ENCODE measurements around the gene AOC3. TPM values are rescaled to one million over a fixed set of nuclear protein-coding genes. Genes with fewer than 3 reads are reported as not detected.

The AOC3 gene
- total and polyA plus RNA-seq, 2 of the 4 experiments (the other 2 are of a cell fraction): 0.17 TPM; not detected in 1

GRCh38 chr17:42845556-42845917, 5.5 kb upstream of the AOC3 start:
- no peak overlapping the region for H3K18ac ChIP-seq (ENCODE audit: low read depth, low read length)
- H4K5ac ChIP-seq (ENCODE audit: low read depth, low read length): no peak overlapping the region
- in situ Hi-C loops (cut with MboI; ENCODE audit: low sequenced_read_pairs): no loop called here
- TF ChIP-seq RAD21 (IDR thresholded peaks at IDR 0.05; ENCODE audit: low read length) (no peak), CHD1 (IDR thresholded peaks at IDR 0.05; ENCODE audit: low read depth, low read length) (no peak), SMC3 (IDR thresholded peaks at IDR 0.05; ENCODE audit: low read depth, low read length) (no peak), RCOR1 (IDR thresholded peaks at IDR 0.05; ENCODE audit: insufficient replicate concordance, low read length) (no peak), NFE2L2 (IDR thresholded peaks at IDR 0.05; ENCODE audit: low read depth, low read length) (no peak), MAZ (IDR thresholded peaks at IDR 0.05; ENCODE audit: borderline replicate concordance, low read depth, low read length) (no peak), CEBPB (IDR thresholded peaks at IDR 0.05; ENCODE audit: low read depth, low read length) (no peak), CTCF (conservative IDR thresholded peaks at IDR 0.05; ENCODE audit: low read depth, low read length) (no peak), ELK1 (IDR thresholded peaks at IDR 0.05; ENCODE audit: borderline replicate concordance, low read depth, low read length) (no peak), USF2 (IDR thresholded peaks at IDR 0.05; ENCODE audit: low read depth, low read length) (no peak), RFX5 (IDR thresholded peaks at IDR 0.05; ENCODE audit: low read depth, low read length) (no peak), POLR2A (IDR thresholded peaks at IDR 0.05; ENCODE audit: low read depth, low read length) (no peak), BHLHE40 (IDR thresholded peaks at IDR 0.05; ENCODE audit: low read depth, low read length) (no peak), MAFK (IDR thresholded peaks at IDR 0.05; ENCODE audit: low read depth, low read length) (no peak), FOS (IDR thresholded peaks at IDR 0.05; ENCODE audit: low read depth, low read length) (no peak), MXI1 (IDR thresholded peaks at IDR 0.05; ENCODE audit: borderline replicate concordance, low read depth, low read length) (no peak)
- no peak overlapping the region for H2AK9ac ChIP-seq (replicated peaks; ENCODE audit: low read depth, low read length, poor library complexity)
- H3K9ac ChIP-seq (ENCODE audit: low read depth, low read length): no peak overlapping the region
- no peak overlapping the region for H3K14ac ChIP-seq (replicated peaks; ENCODE audit: low read depth, low read length)
- dilution Hi-C loops (cut with HindIII; ENCODE audit: low sequenced_read_pairs, unreplicated experiment): no loop called here
- CTCF ChIA-PET: interaction anchor here (0.6 kb wide), 1 partner anchor 47 kb away, joined by 5 read pairs; no protein-coding TSS in a partner anchor
- no peak overlapping the region for H3K27ac ChIP-seq (ENCODE audit: insufficient read depth, low read length)
- H2BK5ac ChIP-seq (ENCODE audit: low read depth, low read length, poor library complexity, severe bottlenecking): no peak overlapping the region
- peaks cover 3% of the 10 kb centered on the region; the same call in 1 of the 2 replicates for H3K27me3 ChIP-seq (ENCODE audit: control insufficient read depth, insufficient read depth, low read length)
- H3K4me1 ChIP-seq (ENCODE audit: control insufficient read depth, insufficient read depth, low read length): peaks cover 4% of the 10 kb centered on the region; the same call in 1 of the 2 replicates
- no peak overlapping the region for H2BK120ac ChIP-seq (ENCODE audit: low read depth, low read length)
- H2BK20ac ChIP-seq (ENCODE audit: low read depth, low read length): no peak overlapping the region
- no peak overlapping the region for H2AFZ ChIP-seq (replicated peaks; ENCODE audit: low read length, poor library complexity)
- H3K9me1 ChIP-seq (ENCODE audit: insufficient read depth, low read length): peaks cover 8% of the 10 kb centered on the region; the same call in 1 of the 2 replicates
- no peak overlapping the region for H3K4ac ChIP-seq (ENCODE audit: low read depth, low read length)
- WGBS, 2 experiments (ENCODE audit: extremely low coverage in 2 of 2, insufficient read length in 1 of 2): 100% methylated on average over 2 of the region's 12 CpGs; no CpG with 5 or more reads in 1 of the 2 experiments
- H3K9me3 ChIP-seq (ENCODE audit: control insufficient read depth, insufficient read depth, low read length): no peaks in the 10 kb centered on the region
- ATAC-seq (ENCODE audit: low read depth): no peak
- H4K20me1 ChIP-seq (ENCODE audit: insufficient read depth, low read length): peaks cover 19% of the 10 kb centered on the region
- DNase-seq: no peak
- H2AK5ac ChIP-seq (ENCODE audit: low read depth, low read length): no peak overlapping the region
- H3K79me1 ChIP-seq (ENCODE audit: low read depth in 1 of 2, low read length in 2 of 2): peaks cover 4 to 12% of the 10 kb centered on the region in 2 experiments; a peak in 3 of 4 replicates
- H3K36me3 ChIP-seq (ENCODE audit: control insufficient read depth, insufficient read depth, low read length): peaks cover 38% of the 10 kb centered on the region
- POLR2A ChIA-PET (ENCODE audit: unreplicated experiment): no interaction called here
- BruUV-seq (replicated peaks): no TSS peak
- H4K8ac ChIP-seq (ENCODE audit: low read depth in 2 of 2, low read length in 2 of 2): no peak overlapping the region
- no peak overlapping the region for H2BK15ac ChIP-seq (ENCODE audit: low read depth, low read length)
- no peak overlapping the region for H3K56ac ChIP-seq (ENCODE audit: extremely low read depth, insufficient read depth, low read length)
- H4K91ac ChIP-seq (ENCODE audit: insufficient read depth, low read depth, low read length): no peak overlapping the region
- no peak overlapping the region for H3K4me3 ChIP-seq (ENCODE audit: insufficient read depth, low read depth, low read length)
- intact Hi-C loops (cut with micrococcal nuclease): no loop called here
- no peak overlapping the region for H3K4me2 ChIP-seq (ENCODE audit: low read depth, low read length)
- H3K23ac ChIP-seq (ENCODE audit: low read depth, low read length): no peak overlapping the region

All from IMR-90 (cell line).